BJ (cell line): Measurements from ENCODE around the gene DLGAP1. TPM values are rescaled to one million over a fixed set of nuclear protein-coding genes. Genes with fewer than 3 reads are reported as not detected.

Experiments used
- CTCF ChIA-PET: fragments of 350-600 bp; formaldehyde crosslinking; extraction: SDS; loops from one replicate; lab custom pipeline; 2021; ENCODE audit warnings: antibody characterized with exemption, inconsistent platforms; lab: Yijun Ruan, JAX
- POLR2A ChIA-PET: fragments of 300-600 bp; sonication (Branson Sonifier 250); formaldehyde crosslinking; extraction: SDS; loops from one replicate; lab custom pipeline; 2021; ENCODE audit warnings: antibody characterized with exemption; lab: Charles Lee
- DNase-seq: peaks from one replicate; pipeline ENCODE4 v3.0.0-alpha.2; 2011; ENCODE audit warnings: low read depth
- H3K27me3 ChIP-seq: 2 replicates; pipeline ENCODE4 v1.6.0; 2011; ENCODE audit warnings: low read length; ENCODE audit not compliant: control insufficient read depth, insufficient read depth
- H3K36me3 ChIP-seq: 2 replicates; pipeline ENCODE4 v1.5.1; 2011; ENCODE audit warnings: low read length; ENCODE audit not compliant: control insufficient read depth, insufficient read depth
- H3K4me3 ChIP-seq: 2 replicates; pipeline ENCODE4 v1.5.1; 2011; ENCODE audit warnings: low read depth, mild to moderate bottlenecking, control low read depth, low read length
- CTCF ChIP-seq: IDR thresholded peaks from 2 replicates; pipeline ENCODE4 v1.5.1; 2011; ENCODE audit warnings: low read depth, mild to moderate bottlenecking, control low read depth, inconsistent platforms, low read length, moderate library complexity; ENCODE audit not compliant: insufficient read depth
- polyA plus RNA-seq: library from polyadenylated mRNA; depleted of rRNA; stranded (reverse); fragments of >200 nt; gene quantifications from 2 replicates; pipeline ENCODE4 v1.2.3, GENCODE V29; 2011

The DLGAP1 gene
- polyA plus RNA-seq, 1 experiment, result 0.02 TPM

- Histone ChIP-seq H3K36me3 (no peaks in the 10 kb centered on the region), H3K4me3 (no peak overlapping the region), H3K27me3 (no peaks in the 10 kb centered on the region)
- TF ChIP-seq CTCF, result no peak
- ChIA-PET CTCF (no interaction called here), POLR2A (no interaction called here)
- DNase-seq, result no peak
Observed at GRCh38 chr18:4374564-4374963, 80.5 kb downstream of the DLGAP1 start.

GRCh38 chr18:4369705-4370104, 85.4 kb downstream of the DLGAP1 start:
- Histone ChIP-seq H3K36me3 (no peaks in the 10 kb centered on the region), H3K27me3 (no peaks in the 10 kb centered on the region), H3K4me3 (no peak overlapping the region)
- POLR2A ChIA-PET, result no interaction called here
- no peak for TF ChIP-seq CTCF
- no peak for DNase-seq
- CTCF ChIA-PET, result no interaction called here

- DNase-seq, result no peak
- Histone ChIP-seq H3K4me3 (no peak overlapping the region), H3K27me3 (no peaks in the 10 kb centered on the region), H3K36me3 (no peaks in the 10 kb centered on the region)
- CTCF ChIA-PET, result interaction anchor here (0.7 to 0.9 kb wide), 2 partner anchors 15 to 819 kb away, joined by 3 to 4 read pairs; no protein-coding TSS in a partner anchor
- no peak for TF ChIP-seq CTCF
- POLR2A ChIA-PET, result no interaction called here
Observed at GRCh38 chr18:4360221-4360715, 94.8 kb downstream of the DLGAP1 start.

- POLR2A ChIA-PET, result no interaction called here
- no peak for TF ChIP-seq CTCF
- DNase-seq, result no peak
- Histone ChIP-seq H3K36me3 (no peaks in the 10 kb centered on the region), H3K27me3 (no peaks in the 10 kb centered on the region), H3K4me3 (no peak overlapping the region)
- CTCF ChIA-PET, result no interaction called here
Observed at GRCh38 chr18:4358618-4359017, 96.5 kb downstream of the DLGAP1 start.

- Histone ChIP-seq H3K27me3 (no peaks in the 10 kb centered on the region), H3K4me3 (no peak overlapping the region), H3K36me3 (no peaks in the 10 kb centered on the region)
- POLR2A ChIA-PET, result no interaction called here
- no peak for DNase-seq
- TF ChIP-seq CTCF, result no peak
- CTCF ChIA-PET, result no interaction called here
Observed at GRCh38 chr18:4357579-4357978, 97.5 kb downstream of the DLGAP1 start.
